Nephron progenitor cell (in vitro differentiated cells): Measurements from ENCODE around the gene STRA8.

Experiments
- DNase-seq: peaks from one replicate; pipeline ENCODE4 v3.0.0; 2021
- H3K27ac Mint-ChIP-seq: 2 replicates; pipeline ENCODE4 v1.8.0; 2021; ENCODE audit warnings: mild to moderate bottlenecking, moderate library complexity, mixed read lengths
- H3K27me3 Mint-ChIP-seq: 2 replicates; pipeline ENCODE4 v1.8.0; 2021; ENCODE audit warnings: mild to moderate bottlenecking, low read depth, mixed read lengths; ENCODE audit not compliant: poor library complexity
- H3K36me3 Mint-ChIP-seq: 2 replicates; pipeline ENCODE4 v1.8.0; 2021; ENCODE audit warnings: low read depth, mixed read lengths
- H3K4me1 Mint-ChIP-seq: 2 replicates; pipeline ENCODE4 v1.8.0; 2021; ENCODE audit warnings: mixed read lengths
- H3K4me3 Mint-ChIP-seq: 2 replicates; pipeline ENCODE4 v1.8.0; 2021; ENCODE audit warnings: mild to moderate bottlenecking, moderate library complexity, mixed read lengths
- H3K9me3 Mint-ChIP-seq: 2 replicates; pipeline ENCODE4 v1.8.0; 2021; ENCODE audit warnings: mild to moderate bottlenecking, moderate library complexity, mixed read lengths
- TF ChIP-seq, protein P1 (sequence below): fragments of 200-600 bp; sonication (generic); IDR thresholded peaks from 2 replicates; pipeline ENCODE4 v1.5.0; 2021; ENCODE audit warnings: antibody characterized with exemption

The STRA8 gene

DNA sequence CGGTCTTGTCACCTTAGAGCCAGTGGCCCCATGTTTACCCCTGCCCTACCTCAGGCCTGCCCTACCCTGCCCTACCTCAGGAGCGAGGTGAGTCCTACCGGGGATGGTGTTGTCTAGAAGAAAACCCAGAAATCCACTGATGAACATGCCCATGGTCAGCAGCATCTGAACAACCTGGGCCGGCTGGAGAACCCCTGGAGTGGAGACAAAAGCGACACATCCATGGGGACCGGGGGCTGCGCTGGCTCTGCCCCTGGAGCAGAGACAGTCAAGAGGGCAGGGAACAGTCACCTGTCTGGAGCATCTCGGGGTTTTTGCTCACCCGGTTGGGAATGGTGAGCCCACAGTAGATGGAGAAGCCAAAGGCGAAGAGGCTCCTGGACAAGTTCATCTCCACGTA lies 36.3 kb downstream of the STRA8 start:
- TF ChIP-seq, protein P1, sequence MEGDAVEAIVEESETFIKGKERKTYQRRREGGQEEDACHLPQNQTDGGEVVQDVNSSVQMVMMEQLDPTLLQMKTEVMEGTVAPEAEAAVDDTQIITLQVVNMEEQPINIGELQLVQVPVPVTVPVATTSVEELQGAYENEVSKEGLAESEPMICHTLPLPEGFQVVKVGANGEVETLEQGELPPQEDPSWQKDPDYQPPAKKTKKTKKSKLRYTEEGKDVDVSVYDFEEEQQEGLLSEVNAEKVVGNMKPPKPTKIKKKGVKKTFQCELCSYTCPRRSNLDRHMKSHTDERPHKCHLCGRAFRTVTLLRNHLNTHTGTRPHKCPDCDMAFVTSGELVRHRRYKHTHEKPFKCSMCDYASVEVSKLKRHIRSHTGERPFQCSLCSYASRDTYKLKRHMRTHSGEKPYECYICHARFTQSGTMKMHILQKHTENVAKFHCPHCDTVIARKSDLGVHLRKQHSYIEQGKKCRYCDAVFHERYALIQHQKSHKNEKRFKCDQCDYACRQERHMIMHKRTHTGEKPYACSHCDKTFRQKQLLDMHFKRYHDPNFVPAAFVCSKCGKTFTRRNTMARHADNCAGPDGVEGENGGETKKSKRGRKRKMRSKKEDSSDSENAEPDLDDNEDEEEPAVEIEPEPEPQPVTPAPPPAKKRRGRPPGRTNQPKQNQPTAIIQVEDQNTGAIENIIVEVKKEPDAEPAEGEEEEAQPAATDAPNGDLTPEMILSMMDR: no peak
- H3K9me3 Mint-ChIP-seq: peaks cover 37% of the 10 kb centered on the region
- no peak overlapping the region for H3K27ac Mint-ChIP-seq
- H3K27me3 Mint-ChIP-seq: peaks cover 17% of the 10 kb centered on the region
- peaks cover 6% of the 10 kb centered on the region for H3K4me1 Mint-ChIP-seq
- no peaks in the 10 kb centered on the region for H3K36me3 Mint-ChIP-seq
- no peak for DNase-seq
- H3K4me3 Mint-ChIP-seq: no peak overlapping the region

DNA sequence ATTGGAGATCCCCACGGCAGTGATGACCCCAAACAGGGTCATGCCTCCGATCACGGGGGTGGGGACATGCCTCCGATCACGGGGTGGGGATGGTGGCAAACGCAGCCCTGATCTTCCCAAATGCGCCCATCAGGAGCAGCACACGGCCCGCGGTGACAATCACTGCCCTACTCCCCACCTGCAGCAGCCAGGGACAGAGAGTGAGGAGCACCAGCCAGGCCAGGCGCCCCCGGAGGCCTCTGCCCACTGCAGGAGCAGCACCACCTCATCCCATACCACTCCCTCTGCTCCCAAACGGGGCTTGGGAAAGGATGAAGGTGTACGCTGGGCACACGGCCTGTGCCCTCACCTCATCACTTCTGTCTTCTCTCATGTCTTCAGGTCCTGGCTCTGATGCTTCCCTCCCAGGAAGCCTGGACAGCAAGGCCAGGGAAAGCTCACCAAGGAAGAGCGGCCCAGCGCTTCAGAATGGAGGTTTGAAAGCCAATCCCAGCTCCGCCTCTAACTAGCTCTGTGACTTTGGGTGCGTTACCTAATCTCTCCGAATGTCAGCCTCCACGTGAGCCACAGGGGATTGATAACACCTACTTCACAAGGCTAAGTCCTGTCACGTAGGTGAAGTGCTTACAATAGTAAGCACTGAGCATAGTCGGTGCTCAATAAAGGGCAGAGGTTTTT lies 37.1 kb downstream of the STRA8 start:
- H3K4me3 Mint-ChIP-seq: no peak overlapping the region
- H3K9me3 Mint-ChIP-seq: peaks cover 37% of the 10 kb centered on the region
- H3K27me3 Mint-ChIP-seq: peaks cover 18% of the 10 kb centered on the region
- no peak for DNase-seq
- no peak overlapping the region for H3K27ac Mint-ChIP-seq
- TF ChIP-seq, protein P1: no peak
- H3K4me1 Mint-ChIP-seq: peaks cover 6% of the 10 kb centered on the region
- no peaks in the 10 kb centered on the region for H3K36me3 Mint-ChIP-seq

DNA sequence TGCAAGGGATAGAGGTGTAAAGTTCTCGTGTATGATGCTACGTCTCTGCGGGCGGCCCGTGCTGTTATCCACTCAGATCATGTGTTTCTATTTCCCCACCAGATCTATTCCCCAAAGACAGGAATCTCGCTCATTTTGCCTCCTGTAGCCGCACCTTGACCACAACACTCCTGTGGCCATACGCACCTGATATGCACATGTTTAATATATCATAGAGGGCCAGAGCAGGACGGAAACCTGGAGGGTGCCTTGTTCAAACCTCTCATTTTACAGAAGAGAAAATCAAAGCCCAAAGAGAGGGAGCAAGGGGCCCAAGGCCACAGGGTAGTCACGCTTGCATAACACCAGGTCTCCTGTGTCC lies 37.6 kb downstream of the STRA8 start:
- TF ChIP-seq, protein P1: no peak
- no peak for DNase-seq
- Mint-ChIP-seq H3K9me3 (peaks cover 36% of the 10 kb centered on the region), H3K36me3 (no peaks in the 10 kb centered on the region), H3K4me3 (no peak overlapping the region), H3K27ac (no peak overlapping the region), H3K4me1 (peaks cover 6% of the 10 kb centered on the region), H3K27me3 (peaks cover 17% of the 10 kb centered on the region)

DNA sequence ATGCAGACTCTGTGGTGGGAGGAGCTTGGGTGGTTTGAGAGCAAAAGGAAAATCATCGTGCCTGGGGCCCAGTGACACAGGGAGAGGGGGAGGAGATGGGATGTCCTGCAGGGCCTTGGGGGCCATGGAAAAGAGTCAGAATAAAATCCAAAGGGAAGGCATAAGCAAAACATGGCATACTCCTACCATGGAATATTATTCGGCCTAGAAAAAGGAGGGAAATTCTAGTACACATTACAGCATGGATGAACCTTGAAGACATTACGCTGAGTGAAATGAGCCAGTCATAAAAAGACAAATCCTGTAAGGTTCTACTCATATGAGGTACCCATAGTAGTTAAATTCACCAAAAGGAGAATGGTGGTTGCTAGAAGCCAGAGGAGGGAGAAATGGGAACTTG lies 38.7 kb downstream of the STRA8 start:
- Mint-ChIP-seq H3K9me3 (peaks cover 31% of the 10 kb centered on the region), H3K27me3 (peaks cover 17% of the 10 kb centered on the region)
- TF ChIP-seq, protein P1: no peak

DNA sequence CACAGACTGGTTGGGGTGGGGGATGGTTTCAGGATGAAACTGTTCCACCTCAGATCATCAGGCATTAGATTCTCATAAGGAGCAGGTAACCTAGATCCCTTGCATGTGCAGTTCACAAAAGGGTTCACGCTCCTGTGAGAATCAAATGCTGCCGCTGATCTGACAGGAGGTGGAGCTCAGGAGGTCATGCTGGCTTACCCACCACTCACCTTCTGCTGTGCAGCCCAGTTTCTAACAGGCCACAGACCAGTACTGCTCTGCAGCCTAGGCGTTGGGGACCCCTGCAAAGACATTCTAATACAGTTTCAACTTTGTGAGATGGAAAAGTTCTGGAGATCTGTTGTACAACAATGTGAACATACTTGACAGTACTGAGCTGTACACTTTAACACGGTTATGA lies 39.9 kb downstream of the STRA8 start:
- DNase-seq: no peak
- TF ChIP-seq, protein P1: no peak
- Mint-ChIP-seq H3K4me1 (peaks cover 6% of the 10 kb centered on the region), H3K27me3 (peaks cover 12% of the 10 kb centered on the region), H3K27ac (no peak overlapping the region), H3K4me3 (no peak overlapping the region), H3K9me3 (peaks cover 26% of the 10 kb centered on the region), H3K36me3 (no peaks in the 10 kb centered on the region)

More for the DNA sequence above, 38.7 kb downstream of the STRA8 start:
- no peak overlapping the region for H3K27ac Mint-ChIP-seq
- H3K36me3 Mint-ChIP-seq: no peaks in the 10 kb centered on the region
- DNase-seq: no peak
- no peak overlapping the region for H3K4me3 Mint-ChIP-seq
- H3K4me1 Mint-ChIP-seq: peaks cover 6% of the 10 kb centered on the region

DNA sequence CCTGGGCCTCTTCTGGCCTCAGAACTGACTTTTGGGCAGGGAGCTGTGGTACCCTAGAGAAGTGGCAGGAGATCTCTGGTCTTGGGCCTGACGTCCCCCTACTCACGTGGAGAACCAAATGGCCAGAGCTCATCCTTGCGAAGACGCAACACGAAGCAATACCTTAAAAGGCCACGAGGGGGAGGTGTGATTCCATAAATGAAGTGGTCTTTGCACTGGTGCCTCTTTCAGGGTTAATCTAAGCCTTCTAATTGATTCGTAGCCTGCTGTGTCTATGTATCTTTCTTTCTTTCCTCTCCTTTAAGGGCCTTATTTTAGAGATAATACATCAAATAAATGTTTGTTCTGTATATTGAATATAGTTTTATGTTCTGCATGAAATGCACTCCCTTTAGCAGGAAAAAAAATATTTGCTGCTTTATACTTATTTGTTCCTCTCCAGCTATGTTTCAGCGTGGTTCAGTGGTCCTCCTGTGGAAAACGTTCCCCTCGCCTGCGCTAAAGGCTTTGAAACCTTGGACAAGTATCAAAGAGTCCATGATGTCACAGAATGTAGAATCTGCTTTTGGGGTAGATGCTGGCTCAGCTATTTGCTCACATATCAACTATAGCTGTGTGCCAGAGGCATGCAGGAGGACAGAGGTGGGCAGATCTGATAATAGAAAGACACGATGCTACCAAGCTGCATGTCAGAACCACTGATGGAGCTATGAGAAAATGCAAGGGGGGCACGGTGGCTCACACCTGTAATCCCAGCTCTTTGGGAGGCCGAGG lies 41.0 kb downstream of the STRA8 start:
- Mint-ChIP-seq H3K4me1 (peaks cover 6% of the 10 kb centered on the region), H3K36me3 (no peaks in the 10 kb centered on the region), H3K27ac (no peak overlapping the region), H3K9me3 (peaks cover 26% of the 10 kb centered on the region), H3K27me3 (peaks cover 18% of the 10 kb centered on the region), H3K4me3 (no peak overlapping the region)
- peak; percentile 78 for DNase-seq
- TF ChIP-seq, protein P1: peak; percentile 70
